ENCODE data around the gene CALML3. TPM values are rescaled to one million over a fixed set of nuclear protein-coding genes. Genes with fewer than 3 reads are reported as not detected.

CALML3 gene
- total RNA-seq, 1 donor from 2014 or later = not detected

DNA sequence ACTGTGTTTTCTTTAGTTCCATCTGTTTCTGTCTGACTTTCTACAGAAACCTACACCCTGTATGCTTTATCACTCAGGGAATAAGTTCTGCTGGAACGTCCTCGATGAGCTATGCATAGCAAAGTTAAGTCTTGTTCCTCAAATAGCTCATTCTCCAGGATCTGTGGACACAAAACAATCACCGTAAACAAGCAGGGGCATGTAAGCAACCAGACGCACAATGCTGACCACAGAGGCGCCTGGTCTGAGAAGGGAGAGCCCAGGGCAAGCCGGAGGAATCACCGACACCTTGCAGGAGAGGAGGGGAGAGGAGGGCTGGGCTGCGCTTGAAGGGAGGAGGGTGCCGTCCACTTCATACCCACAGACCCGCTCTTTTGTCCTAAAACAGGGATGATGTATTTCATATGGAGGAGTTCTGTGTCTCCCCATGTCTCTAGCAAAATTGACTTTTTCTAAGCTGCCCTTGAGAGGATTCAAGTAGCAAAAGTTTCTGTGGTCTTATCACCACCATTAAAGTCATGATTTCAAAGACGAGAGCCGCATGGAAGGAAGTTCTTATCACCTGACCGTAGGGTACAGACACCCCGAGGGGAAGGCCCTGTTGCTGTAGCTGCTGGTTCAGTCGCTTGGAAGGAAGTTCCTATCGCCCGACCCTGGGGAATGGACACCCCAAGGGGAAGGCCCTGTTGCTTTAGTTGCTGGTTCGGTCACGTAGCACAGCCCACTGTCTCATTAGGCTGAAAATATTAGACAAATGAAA is 14.3 kb downstream of the CALML3 start:
- Histone ChIP-seq H3K27ac (no peak overlapping the region), H3K4me1 (no peaks in the 10 kb centered on the region), H3K79me2 (ENCODE audit: low read depth) (no peaks in the 10 kb centered on the region), H3F3A (ENCODE audit: low read depth) (no peaks in the 10 kb centered on the region), H3K9me3 (ENCODE audit: low read depth) (peaks cover 12% of the 10 kb centered on the region), H3K4me2 (no peak overlapping the region), H3K4me3 (no peak overlapping the region), H2AFZ (replicated peaks) (peak overlapping the region; percentile 20), H3K9ac (no peak overlapping the region), H3K36me3 (peaks cover 5% of the 10 kb centered on the region), H3K27me3 (no peaks in the 10 kb centered on the region), H4K20me1 (ENCODE audit: low read depth) (no peaks in the 10 kb centered on the region)
- DNase-seq (ENCODE audit: low spot score) = no peak
- Mint-ChIP-seq H3K4me1 (peaks cover 7% of the 10 kb centered on the region), H3K9me3 (peaks cover 25% of the 10 kb centered on the region), H3K27ac (no peak overlapping the region), H3K36me3 (no peaks in the 10 kb centered on the region), H3K27me3 (ENCODE audit: insufficient read depth, low read depth) (peaks cover 2% of the 10 kb centered on the region), H3K4me3 (no peak overlapping the region)
- TF ChIP-seq EZH2phosphoT487 (IDR thresholded peaks at IDR 0.05) = no peak
- no peak for TF ChIP-seq EZH2 (IDR thresholded peaks at IDR 0.05)

DNA sequence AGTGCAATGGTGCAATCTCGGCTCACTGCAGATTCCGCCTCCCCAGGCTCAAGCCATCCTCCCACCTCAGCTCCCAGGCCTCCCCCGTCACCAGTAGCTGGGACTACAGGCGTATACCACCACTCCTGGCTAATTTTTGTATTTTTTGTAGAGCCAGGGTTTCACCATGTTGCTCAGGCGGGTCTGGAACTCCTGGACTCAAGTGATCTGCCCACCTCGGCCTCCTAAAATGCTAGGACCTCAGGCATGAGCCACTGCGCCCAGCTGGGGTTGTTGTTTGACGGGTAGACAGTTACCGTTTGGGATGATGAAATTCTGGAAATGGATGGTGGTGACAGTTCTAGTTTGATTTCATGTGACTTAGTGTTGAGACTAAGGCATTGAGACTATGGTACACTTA is 15.3 kb downstream of the CALML3 start:
- Histone ChIP-seq H3K36me3 (peaks cover 5% of the 10 kb centered on the region), H3K4me2 (no peak overlapping the region), H3K9ac (no peak overlapping the region), H3K9me3 (ENCODE audit: low read depth) (peaks cover 12% of the 10 kb centered on the region), H2AFZ (replicated peaks) (no peak overlapping the region), H3K4me3 (no peak overlapping the region), H3K4me1 (no peaks in the 10 kb centered on the region), H3F3A (ENCODE audit: low read depth) (no peaks in the 10 kb centered on the region), H3K27me3 (no peaks in the 10 kb centered on the region), H3K79me2 (ENCODE audit: low read depth) (no peaks in the 10 kb centered on the region), H4K20me1 (ENCODE audit: low read depth) (no peaks in the 10 kb centered on the region), H3K27ac (no peak overlapping the region)
- H3K27me3 Mint-ChIP-seq (ENCODE audit: insufficient read depth, low read depth) = peaks cover 4% of the 10 kb centered on the region
- H3K36me3 Mint-ChIP-seq = no peaks in the 10 kb centered on the region
- H3K4me3 Mint-ChIP-seq = no peak overlapping the region
- TF ChIP-seq EZH2phosphoT487 (IDR thresholded peaks at IDR 0.05) (no peak), EZH2 (IDR thresholded peaks at IDR 0.05) (no peak)
- TF ChIP-seq, protein P1, sequence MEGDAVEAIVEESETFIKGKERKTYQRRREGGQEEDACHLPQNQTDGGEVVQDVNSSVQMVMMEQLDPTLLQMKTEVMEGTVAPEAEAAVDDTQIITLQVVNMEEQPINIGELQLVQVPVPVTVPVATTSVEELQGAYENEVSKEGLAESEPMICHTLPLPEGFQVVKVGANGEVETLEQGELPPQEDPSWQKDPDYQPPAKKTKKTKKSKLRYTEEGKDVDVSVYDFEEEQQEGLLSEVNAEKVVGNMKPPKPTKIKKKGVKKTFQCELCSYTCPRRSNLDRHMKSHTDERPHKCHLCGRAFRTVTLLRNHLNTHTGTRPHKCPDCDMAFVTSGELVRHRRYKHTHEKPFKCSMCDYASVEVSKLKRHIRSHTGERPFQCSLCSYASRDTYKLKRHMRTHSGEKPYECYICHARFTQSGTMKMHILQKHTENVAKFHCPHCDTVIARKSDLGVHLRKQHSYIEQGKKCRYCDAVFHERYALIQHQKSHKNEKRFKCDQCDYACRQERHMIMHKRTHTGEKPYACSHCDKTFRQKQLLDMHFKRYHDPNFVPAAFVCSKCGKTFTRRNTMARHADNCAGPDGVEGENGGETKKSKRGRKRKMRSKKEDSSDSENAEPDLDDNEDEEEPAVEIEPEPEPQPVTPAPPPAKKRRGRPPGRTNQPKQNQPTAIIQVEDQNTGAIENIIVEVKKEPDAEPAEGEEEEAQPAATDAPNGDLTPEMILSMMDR (IDR thresholded peaks at IDR 0.05) = no peak
- peaks cover 25% of the 10 kb centered on the region for H3K9me3 Mint-ChIP-seq
- no peak overlapping the region for H3K27ac Mint-ChIP-seq
- DNase-seq (ENCODE audit: low spot score) = no peak
- H3K4me1 Mint-ChIP-seq = no peaks in the 10 kb centered on the region

DNA sequence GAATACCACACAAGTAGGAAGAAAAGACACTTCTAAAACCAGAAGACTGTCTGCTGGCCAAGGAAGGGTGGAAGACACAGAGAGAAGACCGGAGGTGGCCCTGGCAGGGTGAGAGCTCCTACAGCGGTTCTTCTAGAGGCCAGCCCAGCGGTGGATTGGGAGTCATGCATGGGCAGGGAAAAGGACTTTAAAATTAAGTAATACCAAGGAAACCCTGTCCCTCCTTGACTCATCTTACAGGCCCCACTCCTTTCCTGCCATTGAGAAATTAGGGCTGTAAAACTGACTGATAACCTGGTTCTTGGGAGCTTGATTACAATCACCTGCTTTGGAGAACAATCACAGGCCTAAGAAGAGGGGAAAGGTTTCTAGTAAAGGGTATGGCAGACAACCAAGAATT is 16.1 kb downstream of the CALML3 start:
- Histone ChIP-seq H3K4me2 (no peak overlapping the region), H2AFZ (replicated peaks) (no peak overlapping the region), H3F3A (ENCODE audit: low read depth) (no peaks in the 10 kb centered on the region), H3K9ac (no peak overlapping the region), H3K4me1 (no peaks in the 10 kb centered on the region), H3K27me3 (no peaks in the 10 kb centered on the region), H3K27ac (no peak overlapping the region), H3K9me3 (ENCODE audit: low read depth) (peaks cover 12% of the 10 kb centered on the region), H4K20me1 (ENCODE audit: low read depth) (no peaks in the 10 kb centered on the region), H3K36me3 (peaks cover 5% of the 10 kb centered on the region), H3K79me2 (ENCODE audit: low read depth) (no peaks in the 10 kb centered on the region), H3K4me3 (no peak overlapping the region)
- no peak overlapping the region for H3K27ac Mint-ChIP-seq
- H3K27me3 Mint-ChIP-seq (ENCODE audit: insufficient read depth, low read depth) = peaks cover 5% of the 10 kb centered on the region
- no peaks in the 10 kb centered on the region for H3K36me3 Mint-ChIP-seq
- no peak overlapping the region for H3K4me3 Mint-ChIP-seq
- no peaks in the 10 kb centered on the region for H3K4me1 Mint-ChIP-seq
- TF ChIP-seq EZH2 (IDR thresholded peaks at IDR 0.05) (no peak), EZH2phosphoT487 (IDR thresholded peaks at IDR 0.05) (no peak)
- TF ChIP-seq, protein P1 (IDR thresholded peaks at IDR 0.05) = no peak
- no peak for DNase-seq (ENCODE audit: low spot score)
- peaks cover 25% of the 10 kb centered on the region for H3K9me3 Mint-ChIP-seq

DNA sequence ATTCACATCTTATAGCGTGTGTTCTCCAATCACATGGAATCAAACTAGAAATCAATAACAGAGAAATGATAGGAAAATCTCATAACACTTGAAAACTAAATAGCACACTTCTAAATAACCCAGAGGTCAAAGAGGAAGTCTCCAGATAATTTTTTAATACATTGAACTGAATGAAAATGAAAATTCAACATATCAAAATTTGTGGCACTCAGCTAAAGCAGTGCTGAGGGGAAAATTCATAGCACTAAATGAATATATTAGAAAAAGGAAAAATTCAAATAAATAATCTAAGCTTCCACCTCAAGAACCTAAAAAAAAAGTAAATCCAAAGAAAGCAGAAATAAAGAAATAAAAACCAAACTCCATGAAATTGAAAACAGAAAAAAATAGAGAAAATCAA is 17.3 kb downstream of the CALML3 start:
- Histone ChIP-seq H3K4me1 (no peaks in the 10 kb centered on the region), H4K20me1 (ENCODE audit: low read depth) (no peaks in the 10 kb centered on the region), H3K36me3 (peaks cover 5% of the 10 kb centered on the region), H3K4me2 (no peak overlapping the region), H3K4me3 (no peak overlapping the region), H3F3A (ENCODE audit: low read depth) (no peaks in the 10 kb centered on the region), H3K79me2 (ENCODE audit: low read depth) (no peaks in the 10 kb centered on the region), H3K27me3 (no peaks in the 10 kb centered on the region), H2AFZ (replicated peaks) (no peak overlapping the region), H3K9me3 (ENCODE audit: low read depth) (peaks cover 12% of the 10 kb centered on the region), H3K27ac (no peak overlapping the region), H3K9ac (no peak overlapping the region)
- no peak overlapping the region for H3K27ac Mint-ChIP-seq
- DNase-seq (ENCODE audit: low spot score) = no peak
- TF ChIP-seq, protein P1 (IDR thresholded peaks at IDR 0.05) = no peak
- no peak for TF ChIP-seq EZH2phosphoT487 (IDR thresholded peaks at IDR 0.05)
- no peak for TF ChIP-seq EZH2 (IDR thresholded peaks at IDR 0.05)
- no peaks in the 10 kb centered on the region for H3K4me1 Mint-ChIP-seq
- H3K27me3 Mint-ChIP-seq (ENCODE audit: insufficient read depth, low read depth) = peaks cover 6% of the 10 kb centered on the region
- no peaks in the 10 kb centered on the region for H3K36me3 Mint-ChIP-seq
- peaks cover 25% of the 10 kb centered on the region for H3K9me3 Mint-ChIP-seq
- H3K4me3 Mint-ChIP-seq = no peak overlapping the region
